Epithelial cell of prostate (primary cell): ENCODE results near the gene DNAH6.

Source experiments
- DNase-seq: peaks from one replicate; pipeline ENCODE4 v3.0.0-alpha.2; 2011; ENCODE audit warnings: low read depth, low spot score
- H3K27ac ChIP-seq: fragments of 450-650 bp; 2 replicates; pipeline ENCODE4 v1.5.1; 2017; ENCODE audit warnings: mild to moderate bottlenecking

Gene DNAH6

DNA sequence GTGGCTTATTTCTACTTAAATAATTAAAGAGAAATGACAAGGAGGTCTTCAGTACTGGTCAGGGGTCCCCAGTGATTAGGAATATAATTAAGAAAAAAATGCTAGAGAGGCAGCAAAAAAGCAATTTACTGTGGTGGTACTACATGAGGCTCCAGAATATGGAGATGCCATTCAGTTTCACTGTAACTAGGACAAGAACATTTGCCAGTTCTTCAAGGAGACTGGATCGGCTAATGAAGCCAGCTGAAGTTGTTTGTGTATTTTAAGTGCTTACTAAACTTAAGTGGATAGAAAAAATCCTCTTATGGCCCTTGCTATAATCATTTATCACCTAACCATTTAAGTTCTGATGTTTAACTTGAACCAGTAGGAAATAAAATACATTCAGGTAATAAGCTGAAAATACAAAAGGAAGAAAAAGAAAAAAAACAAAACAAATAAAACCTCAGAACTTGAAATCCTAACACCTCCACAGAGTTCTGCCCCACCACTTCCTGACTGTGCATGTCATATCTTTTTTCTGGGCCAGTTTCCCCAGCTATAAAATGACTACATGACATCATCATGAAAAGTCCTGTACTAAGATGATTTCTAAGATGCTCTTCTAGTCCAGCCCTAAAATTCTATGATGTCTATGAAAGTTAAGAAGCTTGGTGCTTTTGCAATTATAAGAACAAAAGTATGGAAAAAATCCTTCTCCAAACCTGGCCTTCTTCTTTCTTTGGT, 266.6 kb downstream of the DNAH6 start:
- no peak for DNase-seq
- no peak overlapping the region for H3K27ac ChIP-seq

DNA sequence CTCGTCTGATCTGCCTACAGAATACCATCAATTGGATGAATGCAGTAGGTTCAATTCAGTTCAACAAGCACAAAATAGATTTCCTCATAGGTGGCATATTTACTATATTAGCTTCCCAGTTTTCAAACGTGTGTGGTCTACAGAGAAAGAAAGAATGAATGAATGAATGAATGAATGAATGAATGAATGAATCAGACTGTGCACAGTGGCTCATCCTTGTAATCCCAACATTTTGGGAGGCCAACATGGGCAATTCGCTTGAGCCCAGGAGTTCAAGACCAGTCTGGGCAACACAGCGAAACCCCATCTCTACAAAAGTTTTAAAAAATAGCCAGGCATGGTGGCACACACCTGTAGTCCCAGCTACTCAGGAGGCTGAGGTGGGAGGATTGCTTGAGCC, 269.7 kb downstream of the DNAH6 start:
- H3K27ac ChIP-seq: no peak overlapping the region
- DNase-seq: no peak

DNA sequence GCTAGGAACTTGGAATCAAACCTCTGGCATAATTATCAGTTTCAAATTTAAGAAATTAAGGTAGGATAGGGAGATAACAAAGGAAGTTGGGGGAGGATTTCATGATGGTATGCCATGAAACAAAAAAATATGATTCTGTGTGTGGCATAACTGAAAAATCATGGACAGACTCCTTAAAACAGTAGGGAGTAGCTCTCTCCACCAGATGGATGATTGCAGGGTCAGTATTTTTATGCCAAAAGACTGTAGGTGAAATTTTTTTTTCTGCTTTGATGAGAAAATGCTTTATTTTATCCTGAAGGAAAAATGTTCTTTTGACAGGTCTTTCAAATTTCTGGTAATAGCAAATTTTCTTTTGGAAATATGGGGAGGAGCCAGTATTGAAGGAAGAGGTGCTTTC, 270.3 kb downstream of the DNAH6 start:
- no peak for DNase-seq
- no peak overlapping the region for H3K27ac ChIP-seq

DNA sequence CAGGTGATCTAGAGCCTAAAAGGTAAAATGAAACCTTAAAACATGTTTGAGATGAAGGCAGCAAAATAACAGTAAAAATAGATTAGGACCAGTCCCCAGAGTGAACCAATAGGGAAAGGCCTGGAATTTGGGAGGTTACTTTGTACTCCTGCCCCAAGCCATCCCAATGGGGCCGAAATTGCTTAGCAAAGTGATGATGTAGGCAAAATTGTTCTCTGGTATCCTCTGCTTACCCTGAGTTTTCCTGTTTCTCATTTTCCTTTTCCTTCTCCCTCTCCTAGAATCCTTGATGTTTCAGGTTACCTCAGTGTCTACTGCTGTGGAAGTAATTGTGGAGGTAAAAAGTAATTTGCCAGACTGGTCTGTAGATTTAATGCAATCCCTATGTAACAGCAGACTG, 271.7 kb downstream of the DNAH6 start:
- H3K27ac ChIP-seq: no peak overlapping the region
- no peak for DNase-seq

DNA sequence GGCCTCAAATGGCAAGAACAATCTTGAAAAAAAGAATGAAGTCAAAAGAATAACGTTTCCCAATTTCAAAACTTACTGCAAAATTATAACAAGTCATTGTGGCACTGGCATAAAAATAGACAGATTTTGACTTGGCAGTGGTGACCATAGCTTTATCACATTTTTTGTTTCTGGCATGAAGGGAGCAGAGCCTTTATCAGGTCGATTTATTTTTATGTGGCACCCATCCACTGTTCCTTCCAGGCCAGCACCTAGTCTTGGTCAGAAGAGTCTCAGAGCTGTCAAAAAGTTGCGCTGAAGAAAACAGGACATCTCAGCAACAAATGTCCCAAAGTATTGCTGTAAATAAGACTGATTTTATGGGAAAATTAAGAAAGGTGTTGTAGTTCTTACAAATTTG, 272.2 kb downstream of the DNAH6 start:
- DNase-seq: no peak
- no peak overlapping the region for H3K27ac ChIP-seq

DNA sequence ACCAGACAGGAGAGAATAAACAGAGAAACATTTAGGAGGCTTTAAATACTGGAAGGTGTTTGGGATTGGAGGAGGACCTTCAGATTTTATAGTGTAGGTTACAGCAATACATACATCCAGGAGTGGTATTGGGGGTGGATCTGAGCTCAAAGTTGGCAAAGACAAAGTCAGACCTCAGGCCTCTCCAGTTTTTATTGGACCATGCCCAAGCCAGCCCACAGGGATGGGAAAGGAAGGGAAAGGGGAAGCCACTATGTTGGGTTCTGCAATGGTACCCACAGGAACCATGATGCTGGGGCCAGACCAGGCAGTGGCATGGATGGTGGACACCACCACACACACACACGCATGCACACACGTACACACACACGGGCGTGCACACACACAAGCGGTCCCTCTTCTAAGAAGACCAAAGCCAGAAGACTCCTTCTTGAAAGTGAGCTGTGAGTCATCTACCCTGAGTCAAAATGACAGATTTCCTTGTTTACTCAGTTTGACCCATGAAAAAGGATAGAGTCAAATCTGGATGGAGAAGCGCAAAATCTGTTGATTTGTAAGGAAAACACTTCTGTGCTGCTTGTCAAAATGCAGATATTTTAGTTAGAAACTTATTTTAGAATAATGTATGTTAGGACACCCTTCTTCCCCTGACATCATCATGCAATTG, 276.7 kb downstream of the DNAH6 start:
- DNase-seq: no peak
- H3K27ac ChIP-seq: no peak overlapping the region

DNA sequence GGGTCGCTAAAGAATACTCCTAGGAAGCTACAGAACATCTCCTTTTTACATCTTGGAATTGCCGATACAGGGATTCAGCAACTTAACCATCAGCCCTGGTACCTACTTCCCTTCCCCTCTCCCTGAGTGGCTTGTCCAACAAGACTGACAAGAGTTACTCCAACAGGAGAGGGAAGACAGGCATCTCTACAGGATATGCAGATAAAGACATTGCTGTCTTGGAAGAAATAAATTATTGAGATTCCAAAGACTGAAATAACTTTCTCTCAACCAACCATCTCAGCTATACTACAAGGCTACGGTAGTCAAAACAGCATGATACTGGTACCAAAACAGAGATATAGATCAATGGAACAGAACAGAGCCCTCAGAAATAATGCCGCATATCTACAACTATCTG, 277.3 kb downstream of the DNAH6 start:
- H3K27ac ChIP-seq: no peak overlapping the region
- no peak for DNase-seq

DNA sequence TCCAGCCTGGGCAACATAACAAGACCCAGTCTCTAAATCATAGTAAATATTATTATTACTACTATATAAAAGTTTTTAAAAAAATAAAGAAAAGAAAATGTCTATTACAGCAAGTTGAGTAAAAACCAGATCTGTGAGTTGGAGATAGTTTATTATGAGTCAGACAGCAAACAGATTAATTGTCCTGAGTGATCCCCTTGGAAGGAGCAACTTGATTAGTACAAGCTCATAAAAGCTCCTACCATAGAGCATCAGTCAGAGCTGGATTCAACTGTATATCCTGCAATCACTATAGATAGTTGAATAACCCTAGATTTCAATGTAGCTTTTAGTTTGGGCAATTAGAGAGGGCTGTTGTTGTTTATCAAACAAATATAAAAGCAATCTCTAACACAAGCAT, 280.5 kb downstream of the DNAH6 start:
- H3K27ac ChIP-seq: no peak overlapping the region
- no peak for DNase-seq

DNA sequence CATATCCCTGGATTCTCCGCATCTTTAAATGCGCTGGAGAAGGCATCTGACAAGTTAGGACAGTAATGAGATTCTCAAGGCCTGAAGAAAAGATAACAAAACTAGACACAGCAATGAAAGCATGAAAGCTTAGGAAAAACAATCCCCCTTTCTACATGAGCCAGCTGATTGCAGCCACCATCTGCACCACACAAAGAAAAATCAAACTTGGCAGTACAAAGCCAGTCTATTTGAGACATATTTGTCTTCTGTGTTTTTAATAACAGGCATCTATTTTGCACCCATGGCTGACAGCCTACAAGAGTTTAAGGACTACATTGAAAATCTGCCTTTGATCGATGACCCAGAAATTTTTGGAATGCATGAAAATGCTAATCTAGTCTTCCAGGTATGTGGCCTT, 281.0 kb downstream of the DNAH6 start:
- no peak for DNase-seq
- no peak overlapping the region for H3K27ac ChIP-seq

DNA sequence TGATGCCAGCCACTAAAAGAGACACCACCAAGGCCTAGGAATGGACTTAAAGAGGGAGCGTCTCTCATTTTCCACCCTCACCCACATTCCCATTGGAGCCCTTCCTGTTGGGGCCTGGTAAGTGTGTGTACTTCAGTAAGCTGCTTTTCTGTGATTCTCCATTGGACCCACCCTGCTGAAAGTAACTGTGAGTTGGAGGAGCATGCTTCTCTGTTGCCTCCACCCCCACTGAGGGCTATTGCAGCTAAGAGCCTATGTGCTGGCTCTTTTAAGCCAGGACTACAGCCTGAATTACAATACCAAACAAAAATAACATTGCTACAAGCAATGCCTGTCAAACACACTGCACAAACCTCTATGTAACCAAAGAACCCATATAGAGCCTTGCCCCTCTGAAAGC, 283.5 kb downstream of the DNAH6 start:
- H3K27ac ChIP-seq: no peak overlapping the region

DNA sequence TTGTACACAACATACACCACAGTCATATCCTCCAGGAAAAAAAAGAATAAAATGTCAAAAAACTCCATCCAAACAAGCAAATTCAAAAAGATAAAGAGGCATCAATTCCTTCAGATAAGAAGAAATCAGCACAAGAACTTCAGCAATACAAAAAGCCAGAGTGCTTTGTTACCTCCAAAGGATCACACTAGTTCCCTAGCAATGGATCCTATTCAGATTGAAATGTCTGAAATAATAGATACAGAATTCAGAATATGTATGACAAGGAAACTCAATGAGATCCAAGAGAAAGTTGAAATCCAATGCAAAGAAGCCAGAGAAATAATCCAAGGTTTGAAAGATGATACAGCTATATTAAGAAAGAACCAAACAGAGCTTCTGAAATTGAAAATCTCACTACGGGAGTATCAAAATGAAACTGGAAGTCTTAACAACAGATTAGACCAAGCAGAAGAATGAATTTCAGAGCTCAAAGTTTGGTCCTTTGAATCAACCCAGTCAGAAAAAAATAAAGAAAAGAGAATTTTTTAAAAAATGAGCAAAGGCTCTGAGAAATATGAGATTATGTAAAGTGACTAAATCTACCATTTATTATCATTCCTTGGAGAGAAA, 284.0 kb downstream of the DNAH6 start:
- H3K27ac ChIP-seq: no peak overlapping the region
- DNase-seq: no peak

More for the DNA sequence above, 283.5 kb downstream of the DNAH6 start:
- DNase-seq: no peak

DNA sequence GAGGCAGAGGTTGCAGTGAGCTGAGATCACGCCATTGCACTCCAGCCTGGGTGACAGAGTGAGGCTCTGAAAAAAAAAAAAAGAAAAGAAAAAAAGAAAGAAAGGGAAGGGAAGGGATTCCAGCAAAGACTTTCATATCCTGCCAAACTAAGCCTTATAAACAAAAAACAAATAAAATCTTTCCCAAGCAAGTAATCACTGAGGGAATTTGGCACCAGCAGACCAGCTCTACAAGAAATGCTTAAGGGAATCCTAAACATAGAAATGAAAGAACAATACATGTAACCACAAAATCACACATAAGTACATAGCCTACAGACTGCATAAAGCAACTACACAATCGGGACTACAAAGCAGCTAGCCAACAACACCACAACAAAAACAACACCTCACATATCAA, 285.5 kb downstream of the DNAH6 start:
- H3K27ac ChIP-seq: no peak overlapping the region
- no peak for DNase-seq

DNA sequence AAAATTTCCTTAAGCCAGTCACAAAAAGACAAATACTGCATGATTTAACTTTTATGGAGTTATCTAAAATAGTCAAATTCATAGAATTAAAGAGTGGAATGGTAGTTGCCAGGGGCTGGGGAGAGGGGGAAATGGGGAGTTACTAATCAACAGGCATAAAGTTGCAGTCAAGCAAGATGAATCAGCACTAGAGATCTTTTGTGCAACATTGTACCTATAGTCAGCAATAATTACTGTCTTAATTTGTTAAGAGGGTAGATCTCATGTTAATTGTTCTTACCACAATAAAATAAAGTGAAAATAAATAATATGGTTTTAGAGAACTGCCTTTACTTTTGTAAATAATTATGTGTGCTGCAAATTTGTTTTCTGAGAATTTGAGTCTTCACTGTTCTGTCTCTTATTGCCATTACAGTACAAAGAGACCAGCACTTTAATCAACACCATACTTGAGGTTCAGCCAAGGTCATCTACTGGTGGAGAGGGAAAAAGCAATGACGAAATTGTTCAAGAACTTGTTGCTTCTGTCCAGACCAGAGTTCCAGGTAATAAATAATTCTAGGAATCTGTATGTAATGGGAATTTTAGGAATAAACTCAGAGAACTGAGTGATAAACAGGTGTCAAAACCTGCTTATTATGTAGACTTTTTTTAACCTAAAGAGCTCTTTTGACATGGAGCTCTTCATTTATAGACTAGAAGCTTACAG, 289.1 kb downstream of the DNAH6 start:
- no peak overlapping the region for H3K27ac ChIP-seq
- DNase-seq: no peak

DNA sequence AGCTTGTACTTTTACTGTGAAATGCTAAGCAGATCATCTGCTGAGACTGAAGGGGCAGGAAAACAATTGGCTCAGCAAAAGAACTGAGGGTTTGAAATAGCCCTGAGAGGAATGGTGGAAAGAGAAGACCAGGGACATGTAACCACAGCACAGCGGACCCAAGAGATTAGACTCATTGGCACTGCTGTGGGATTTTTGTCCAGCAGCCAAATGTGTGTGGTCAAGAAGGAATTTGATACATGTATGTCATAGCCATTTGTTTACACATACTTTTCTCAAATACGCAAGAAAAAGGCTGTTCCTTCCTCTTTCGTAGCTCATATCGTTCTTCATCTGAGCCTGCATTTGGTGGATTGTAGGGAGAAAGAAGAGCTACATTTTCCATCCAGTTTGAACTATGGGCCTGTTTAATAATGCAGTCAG, 290.8 kb downstream of the DNAH6 start:
- H3K27ac ChIP-seq: no peak overlapping the region
- peak; percentile 49 for DNase-seq

DNA sequence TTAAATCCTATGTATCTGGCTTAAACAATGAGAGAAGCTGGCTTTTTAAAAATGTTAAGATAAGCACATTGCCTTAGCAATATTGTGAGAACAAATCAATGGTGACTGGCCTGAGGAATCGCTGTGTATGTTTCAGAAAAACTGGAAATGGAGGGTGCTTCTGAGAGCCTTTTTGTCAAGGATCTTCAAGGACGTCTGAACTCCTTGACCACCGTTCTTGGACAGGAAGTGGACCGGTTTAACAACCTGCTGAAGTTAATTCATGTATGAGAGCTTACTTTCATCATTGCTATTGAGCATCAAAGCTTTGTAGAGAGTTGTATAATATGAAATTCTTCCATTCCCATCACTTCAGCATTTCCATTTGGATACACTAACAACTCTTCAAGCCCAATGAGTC, 292.0 kb downstream of the DNAH6 start:
- no peak overlapping the region for H3K27ac ChIP-seq
- no peak for DNase-seq

DNA sequence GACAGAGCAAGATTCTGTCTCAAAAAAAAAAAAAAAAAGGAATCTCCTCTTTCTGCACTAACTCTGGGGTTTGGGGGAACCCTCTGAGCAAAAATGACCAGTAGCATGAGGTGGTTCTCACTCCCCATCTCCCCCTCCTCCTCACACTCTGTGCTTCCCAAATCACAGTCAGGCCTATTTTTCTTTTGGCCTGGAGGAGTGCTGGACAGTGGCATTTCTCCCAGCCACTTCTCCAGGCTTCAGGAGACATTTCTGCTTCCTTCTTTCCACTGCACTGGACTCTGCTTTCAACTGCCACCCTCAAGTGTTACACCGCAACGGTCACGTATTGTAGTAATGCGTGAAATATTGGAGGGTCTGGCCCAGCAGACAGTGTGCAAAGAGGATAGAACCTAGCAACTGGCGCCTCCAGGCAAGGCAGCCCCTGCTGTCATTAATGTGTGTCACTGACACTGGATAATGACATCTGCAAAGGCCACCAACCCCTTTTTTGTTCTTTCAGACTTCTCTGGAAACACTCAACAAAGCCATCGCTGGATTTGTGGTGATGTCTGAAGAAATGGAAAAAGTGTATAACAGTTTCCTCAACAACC, 295.6 kb downstream of the DNAH6 start:
- no peak for DNase-seq
- no peak overlapping the region for H3K27ac ChIP-seq

DNA sequence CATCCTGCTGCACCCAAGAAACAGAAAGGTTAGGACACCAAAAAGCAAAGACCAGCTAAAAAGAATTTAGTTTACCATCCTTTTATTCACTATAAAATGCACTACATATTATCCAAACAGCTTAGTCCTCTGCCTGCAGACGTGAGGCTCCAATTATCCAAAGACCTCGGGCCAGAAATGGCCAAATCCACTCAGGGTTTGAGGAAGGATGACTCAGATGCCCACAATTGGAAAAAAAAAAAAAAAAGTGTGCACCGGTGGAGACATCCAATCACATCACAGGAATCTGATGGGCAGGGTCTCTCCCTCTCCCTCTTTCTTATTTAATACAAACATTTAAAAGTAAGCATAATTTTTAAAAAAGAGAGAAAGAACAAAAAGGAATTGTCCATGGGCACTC, 298.8 kb downstream of the DNAH6 start:
- no peak overlapping the region for H3K27ac ChIP-seq
- no peak for DNase-seq

DNA sequence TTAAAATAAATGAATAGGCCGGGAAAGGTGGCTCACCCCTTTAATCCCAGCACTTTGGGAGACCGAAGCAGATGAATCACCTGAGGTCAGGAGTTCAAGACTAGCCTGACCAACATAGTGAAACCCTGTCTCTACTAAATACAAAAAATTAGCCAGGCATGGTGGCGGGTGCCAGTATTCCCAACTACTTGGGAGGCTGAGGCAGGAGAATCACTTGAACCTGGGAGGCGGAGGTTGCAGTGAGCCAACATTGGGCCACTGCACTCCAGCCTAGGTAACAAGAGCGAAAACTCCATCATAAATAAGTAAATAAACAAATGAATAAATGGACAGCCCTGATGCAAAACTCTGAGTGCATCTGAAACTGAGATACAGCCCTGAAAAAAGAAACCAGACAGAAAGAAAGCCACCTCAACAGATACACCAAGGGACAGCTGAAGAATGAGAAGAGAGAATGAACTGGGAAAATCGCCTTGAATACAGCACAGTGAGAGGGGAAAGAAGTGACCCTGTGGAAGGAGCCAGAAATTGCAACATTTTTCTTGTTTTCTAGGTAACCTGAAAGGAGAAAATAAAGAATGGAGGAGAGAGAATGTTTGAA, 300.2 kb downstream of the DNAH6 start:
- no peak for DNase-seq
- H3K27ac ChIP-seq: no peak overlapping the region

DNA sequence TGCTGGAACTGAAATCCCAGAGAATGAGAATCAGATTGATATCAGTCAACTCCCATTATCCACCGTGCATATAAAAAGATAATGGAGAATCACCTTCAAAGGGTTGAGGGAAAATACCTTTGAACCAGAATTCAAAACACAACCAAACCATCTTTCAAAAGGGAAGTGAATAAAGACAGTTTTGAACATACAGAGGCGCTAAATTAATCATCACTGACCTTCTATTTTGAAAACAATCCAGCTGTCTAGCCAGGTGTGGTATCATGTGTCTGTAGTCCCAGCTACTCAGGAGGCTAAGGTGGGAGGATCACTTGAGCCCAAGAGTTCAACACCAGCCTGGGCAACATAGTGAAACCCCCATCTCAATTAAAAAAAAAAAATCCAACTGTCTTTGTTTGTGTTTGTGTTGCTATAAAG, 300.9 kb downstream of the DNAH6 start:
- no peak overlapping the region for H3K27ac ChIP-seq
- DNase-seq: no peak

DNA sequence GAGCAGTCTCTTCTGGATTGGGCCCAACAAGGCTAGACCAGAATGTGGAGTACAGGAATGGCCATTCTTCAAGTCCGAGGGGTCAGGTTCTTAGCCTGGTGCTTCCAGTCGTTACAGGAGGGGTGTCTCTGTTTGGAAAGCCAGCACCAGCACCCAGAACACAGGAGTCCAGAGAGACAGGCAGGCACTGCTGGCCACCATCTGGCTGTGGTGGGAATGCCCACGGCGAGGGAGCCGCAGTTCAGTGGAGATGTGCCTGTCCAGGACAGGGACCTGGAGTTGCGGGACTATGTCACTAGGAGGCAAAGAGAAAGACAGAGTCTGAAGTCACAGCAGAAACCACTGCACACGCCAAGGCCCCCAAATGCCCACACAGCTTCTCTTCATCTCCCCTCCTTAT, 305.5 kb downstream of the DNAH6 start:
- no peak for DNase-seq
- no peak overlapping the region for H3K27ac ChIP-seq
